22Rv1 (cell line): Measurements from ENCODE around the gene ZBTB33.

ENCODE experiments used
- H3K27ac ChIP-seq: fragments of 450-650 bp; 2 replicates; pipeline ENCODE4 v1.5.1; 2017
- CTCF ChIP-seq: fragments of 450-650 bp; IDR thresholded peaks from 2 replicates; pipeline ENCODE4 v1.5.1; 2017; ENCODE audit warnings: mild to moderate bottlenecking
- ZFX ChIP-seq: fragments of 450-650 bp; IDR thresholded peaks from 2 replicates; pipeline ENCODE4 v1.6.1; 2017; ENCODE audit warnings: antibody characterized with exemption, borderline replicate concordance

Gene ZBTB33

GRCh38 chrX:120264341-120264740, 13.7 kb downstream of the ZBTB33 start:
- H3K27ac ChIP-seq, result no peak overlapping the region
- no peak for TF ChIP-seq CTCF
- no peak for TF ChIP-seq ZFX

GRCh38 chrX:120269373-120270035, 18.9 kb downstream of the ZBTB33 start:
- TF ChIP-seq ZFX, result no peak
- TF ChIP-seq CTCF, result no peak
- H3K27ac ChIP-seq, result no peak overlapping the region

GRCh38 chrX:120270567-120270966, 20.0 kb downstream of the ZBTB33 start:
- TF ChIP-seq CTCF (no peak), ZFX (no peak)
- no peak overlapping the region for H3K27ac ChIP-seq

- TF ChIP-seq CTCF (no peak), ZFX (no peak)
- no peak overlapping the region for H3K27ac ChIP-seq
Measured at GRCh38 chrX:120271218-120271617, 20.6 kb downstream of the ZBTB33 start.

- no peak overlapping the region for H3K27ac ChIP-seq
- TF ChIP-seq CTCF (no peak), ZFX (no peak)
Measured at GRCh38 chrX:120274145-120274544, 23.5 kb downstream of the ZBTB33 start.

- no peak overlapping the region for H3K27ac ChIP-seq
- no peak for TF ChIP-seq ZFX
- no peak for TF ChIP-seq CTCF
Measured at GRCh38 chrX:120274958-120275357, 24.3 kb downstream of the ZBTB33 start.

- TF ChIP-seq CTCF (no peak), ZFX (no peak)
- H3K27ac ChIP-seq, result no peak overlapping the region
Measured at GRCh38 chrX:120281021-120281624, 30.5 kb downstream of the ZBTB33 start.
